Measurements from ENCODE around the gene KIAA2012. TPM values are rescaled to one million over a fixed set of nuclear protein-coding genes. Genes with fewer than 3 reads are reported as not detected.

The KIAA2012 gene
- total and polyA plus RNA-seq, 2 of the 8 experiments (the other 6 are each of a cell fraction or from before 2014, with no cell fraction given): not detected

DNA sequence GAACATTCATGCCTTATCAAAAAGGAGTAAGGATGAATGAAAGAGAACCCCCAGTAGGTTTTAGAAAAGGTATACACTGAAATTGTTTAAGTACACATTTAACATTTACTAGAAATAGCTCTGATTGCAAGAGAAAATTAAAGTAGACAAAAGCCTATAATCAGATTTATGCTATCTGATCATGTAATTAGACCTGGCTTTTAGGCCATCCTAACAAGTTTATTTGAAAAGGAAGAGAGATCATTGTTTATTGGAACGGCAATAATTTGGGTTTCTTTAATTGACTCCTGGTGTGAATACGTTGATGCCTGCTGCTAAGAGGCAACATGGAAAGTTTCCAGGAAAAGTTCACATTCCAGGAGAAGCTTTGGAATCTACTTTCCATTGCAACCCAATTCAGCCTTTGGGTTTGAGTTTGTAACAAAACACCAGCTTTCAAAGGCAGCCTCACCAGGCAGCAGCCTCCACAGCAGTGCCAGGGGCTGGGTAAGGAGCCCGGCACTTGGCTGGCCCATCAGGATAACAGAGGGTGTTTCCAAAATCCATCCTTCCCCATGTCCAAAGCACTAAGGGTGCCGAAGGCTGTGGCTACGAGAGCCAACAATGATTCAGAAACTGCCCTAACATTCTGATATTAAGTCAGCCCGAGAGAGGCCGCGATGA is 21.4 kb upstream of the KIAA2012 start:
- Histone ChIP-seq H2BK12ac (ENCODE audit: low read depth, low read length) (no peak overlapping the region), H3K79me1 (ENCODE audit: low read depth, low read length) (no peaks in the 10 kb centered on the region), H3K4me2 (ENCODE audit: insufficient read depth in 1 of 2, low read depth in 2 of 2, low read length in 2 of 2) (peak overlapping the region; percentile 8 to 23; a peak in 2 of 4 replicates), H2BK20ac (ENCODE audit: low read length) (no peak overlapping the region), H3K23ac (ENCODE audit: insufficient read length) (no peak overlapping the region), H2AK5ac (ENCODE audit: low read depth, low read length) (no peak overlapping the region; the same call in 1 of the 2 replicates), H2BK120ac (replicated peaks; ENCODE audit: low read depth, low read length) (no peak overlapping the region), H3K9ac (replicated peaks in 1 of 4; ENCODE audit: extremely low read depth in 1 of 4, low read depth in 3 of 4, low read length in 3 of 4) (no peak overlapping the region), H4K20me1 (replicated peaks in 1 of 2; ENCODE audit: control insufficient read depth in 1 of 2, insufficient read depth in 2 of 2, low read length in 2 of 2) (no peaks in the 10 kb centered on the region), H2AFZ (ENCODE audit: low read length) (no peak overlapping the region), H4K8ac (ENCODE audit: extremely low read depth, insufficient read depth, low read length) (peak overlapping the region; percentile 41; the same call in 1 of the 2 replicates), H2BK5ac (ENCODE audit: low read depth, low read length) (no peak overlapping the region), H3K4me3 (ENCODE audit: extremely low read depth in 1 of 4, insufficient read depth in 2 of 4, low read depth in 3 of 4, low read length in 4 of 4) (no peak overlapping the region), H3K27me3 (replicated peaks in 1 of 4; ENCODE audit: control insufficient read depth in 3 of 4, extremely low read depth in 1 of 4, insufficient read depth in 3 of 4, low read length in 3 of 4) (no peaks in the 10 kb centered on the region), H3K36me3 (ENCODE audit: control insufficient read depth in 2 of 4, insufficient read depth in 4 of 4, low read length in 3 of 4) (no peaks in the 10 kb centered on the region), H3K56ac (replicated peaks; ENCODE audit: insufficient read length, low read depth, low read length) (no peak overlapping the region), H3K4ac (replicated peaks; ENCODE audit: insufficient read length, low read depth, low read length) (no peak overlapping the region), H3K27ac (ENCODE audit: low read depth, low read length) (no peak overlapping the region), H3K18ac (ENCODE audit: extremely low read depth, low read length) (0 out of 2 replicates have a peak overlapping the region, but pooled peaks have one; percentile 5), H3K23me2 (ENCODE audit: low read depth, low read length) (no peaks in the 10 kb centered on the region; the same call in 1 of the 2 replicates), H4K5ac (ENCODE audit: insufficient read length, low read depth, low read length) (no peak overlapping the region), H3K4me1 (replicated peaks in 1 of 4; ENCODE audit: control insufficient read depth in 3 of 4, insufficient read depth in 4 of 4, low read length in 3 of 4) (peaks cover 2 to 13% (median 9%) of the 10 kb centered on the region in 4 experiments), H3K79me2 (ENCODE audit: control insufficient read depth in 1 of 2, insufficient read depth in 2 of 2, low read length in 2 of 2) (no peaks in the 10 kb centered on the region), H3K14ac (ENCODE audit: insufficient read length) (no peak overlapping the region), H2BK15ac (ENCODE audit: low read length) (no peak overlapping the region; the same call in 1 of the 2 replicates), H4K91ac (replicated peaks; ENCODE audit: insufficient read length, low read length) (no peak overlapping the region), H3K9me3 (ENCODE audit: insufficient read depth in 2 of 2, low read depth in 1 of 2, low read length in 1 of 2) (no peaks in the 10 kb centered on the region)
- TF ChIP-seq BRCA1 (IDR thresholded peaks at IDR 0.05; ENCODE audit: low read depth, low read length): no peak
- TF ChIP-seq TEAD4 (IDR thresholded peaks at IDR 0.05; ENCODE audit: low read depth, low read length): peak; percentile 89
- TF ChIP-seq SP1 (IDR thresholded peaks at IDR 0.05; ENCODE audit: low read depth, low read length): peak; percentile 57; the same call in 1 of the 2 replicates
- WGBS, 2 experiments (ENCODE audit: extremely low coverage in 1 of 2, insufficient coverage in 1 of 2, insufficient read length in 1 of 2, insufficient replicate concordance in 2 of 2, low coverage in 1 of 2, low lambda C conversion rate in 2 of 2, missing lambda C conversion rate in 1 of 2): 62% methylated on average over 8 of the region's 8 CpGs; no CpG with 5 or more reads in 1 of the 2 experiments
- DNase-seq (ENCODE audit: low read depth in 1 of 2, low spot score in 2 of 2) (no peak), FAIRE-seq (peak; percentile 79)
- POLR2A ChIA-PET (ENCODE audit: partially characterized antibody): interaction anchor here (0.7 to 0.9 kb wide), 2 partner anchors 9 to 13 kb away, joined by 3 to 6 read pairs; no protein-coding TSS in a partner anchor
- CTCF ChIA-PET (ENCODE audit: partially characterized antibody): no interaction called here

Measured in H1 (cell line).